Heart left ventricle (tissue), 16 donors: ENCODE results near the gene PADI4. TPM values are rescaled to one million over a fixed set of nuclear protein-coding genes. Genes with fewer than 3 reads are reported as not detected.

Experiments used
- ATAC-seq, 4 donors: fragments of 200-7000 bp; cut with Tn5 transposase; one replicate each; pipeline ENCODE4 v1.9.1; 2020 to 2022; ENCODE audit warnings: moderate library complexity in 4 of 4, mild to moderate bottlenecking in 3 of 4, moderate number of reproducible peaks in 1 of 4
- DNase-seq, 5 donors: peaks; one replicate each; pipeline ENCODE4 v3.0.0-alpha.2; 2020
- H3K27ac ChIP-seq, 12 donors: fragments of 200-600 bp; sonication (generic) in 4 of 12; one replicate each; pipeline versions ENCODE4 v1.5.0 to v1.8.0; 2016 to 2022; ENCODE audit warnings: mild to moderate bottlenecking in 2 of 12
- H3K27me3 ChIP-seq, 9 donors: fragments of 200-600 bp; sonication (generic) in 2 of 9; one replicate each; pipeline versions ENCODE4 v1.5.1 to v1.8.0; 2016 to 2022; ENCODE audit warnings: mild to moderate bottlenecking in 3 of 9
- H3K36me3 ChIP-seq, 9 donors: fragments of 200-600 bp; sonication (generic) in 2 of 9; one replicate each; pipeline versions ENCODE4 v1.5.0 to v1.8.0; 2018 to 2022; ENCODE audit warnings: mild to moderate bottlenecking in 2 of 9
- H3K4me1 ChIP-seq, 12 donors: fragments of 200-600 bp; sonication (generic) in 4 of 12; one replicate each; pipeline versions ENCODE4 v1.5.0 to v1.8.0; 2016 to 2022; ENCODE audit warnings: mild to moderate bottlenecking in 3 of 12
- H3K4me3 ChIP-seq, 12 donors: fragments of 200-600 bp; sonication (generic) in 4 of 12; one replicate each; pipeline versions ENCODE4 v1.5.0 to v1.8.0; 2017 to 2022; ENCODE audit warnings: mild to moderate bottlenecking in 9 of 12, moderate library complexity in 4 of 12
- H3K9me3 ChIP-seq, 12 donors: fragments of 200-600 bp; sonication (generic) in 4 of 12; one replicate each; pipeline versions ENCODE4 v1.5.0 to v1.8.0; 2016 to 2022; ENCODE audit warnings: mild to moderate bottlenecking in 1 of 12
- POLR2A ChIP-seq, 2 donors: fragments of 450-650 bp; IDR thresholded peaks; one replicate each; pipeline ENCODE4 v1.6.1; 2017; ENCODE audit warnings: antibody characterized with exemption in 2 of 2, mild to moderate bottlenecking in 2 of 2, moderate library complexity in 2 of 2
- WGBS, 4 donors: extraction: QIAGEN DNeasy Blood & Tissue Kit in 2 of 4; methylation state at CpG; one replicate each; pipeline versions ENCODE4 v1.1.5 to v1.1.7; 2013 to 2018; 5-methylcytosine and 5-hydroxymethylcytosine counted together
- intact Hi-C, 10 donors: fragments of 100-400 bp; cut with DNase I; formaldehyde crosslinking; loops; one replicate each; pipeline versions ENCODE4 v1.11.1 to v1.14.2; 2022
- polyA plus RNA-seq, 2 donors: library from polyadenylated mRNA; stranded (reverse); fragments of 200-250 nt; gene quantifications; one replicate each; pipeline ENCODE4 v1.2.3, GENCODE V29; 2013
- total RNA-seq, 9 donors: library from RNA; depleted of rRNA in 2 of 9; stranded (reverse); fragments of >200 nt in 2 of 9; fragmentation: NEBNext Ultra II Directional in 3 of 9; extraction: Animal tissue kit (Norgen Biotek cat#: 25700) in 3 of 9; gene quantifications; one replicate each; pipeline versions ENCODE4 v1.1.0 to v1.2.4, GENCODE V29; 2016 to 2023
- TF ChIP-seq, protein P1 (sequence below), 12 donors: fragments of 200-600 bp; sonication (generic) in 4 of 12; IDR thresholded peaks; one replicate each; pipeline versions ENCODE4 v1.5.0 to v1.8.0; 2018 to 2022; ENCODE audit warnings: antibody characterized with exemption in 12 of 12, mild to moderate bottlenecking in 5 of 12
- donor health status: ischemic (EF 13 %, LVEDD 7.1; RV severe dilation, severe dysfunction).
- donor health status: healthy with polysubstance abuse.
- donor health status: DM: no; HTN: yes; CAD: no.
- donor health status: DM: no; HTN: no; CAD: no.
- donor health status: ischemic (EF 25% LVEDD 6.9; RV normal size, moderate dysfunction).
- donor health status: ischemic (EF 25% LVEDD 5.7; RV mildly dilated, moderate dysfunction).
- donor health status: healthy.
- donor health status: DM: yes; HTN: yes; CAD: no.
- donor health status: ischemic (EF 35%, LVEDD 5.7; RV mildly dilated, moderate dysfunction).
- donor health status: nonischemic (EF 11% LVEDD 7.7; RV severe dilation, severe dysfunction).
- donor health status: DM: yes; HTN: yes; CAD: no.
- donor health status: PGD.
- donor health status: ischemic (EF 29% LVEDD 5.4; RV normal size, mild dysfunction).
- donor health status: nonischemic (EF 23%, LVEDD 6.1; RV moderate dilation, normal function).

The PADI4 gene
- total and polyA plus RNA-seq, 11 donors: 0.08 to 2.3 (median 0.35) TPM; not detected in 2

DNA sequence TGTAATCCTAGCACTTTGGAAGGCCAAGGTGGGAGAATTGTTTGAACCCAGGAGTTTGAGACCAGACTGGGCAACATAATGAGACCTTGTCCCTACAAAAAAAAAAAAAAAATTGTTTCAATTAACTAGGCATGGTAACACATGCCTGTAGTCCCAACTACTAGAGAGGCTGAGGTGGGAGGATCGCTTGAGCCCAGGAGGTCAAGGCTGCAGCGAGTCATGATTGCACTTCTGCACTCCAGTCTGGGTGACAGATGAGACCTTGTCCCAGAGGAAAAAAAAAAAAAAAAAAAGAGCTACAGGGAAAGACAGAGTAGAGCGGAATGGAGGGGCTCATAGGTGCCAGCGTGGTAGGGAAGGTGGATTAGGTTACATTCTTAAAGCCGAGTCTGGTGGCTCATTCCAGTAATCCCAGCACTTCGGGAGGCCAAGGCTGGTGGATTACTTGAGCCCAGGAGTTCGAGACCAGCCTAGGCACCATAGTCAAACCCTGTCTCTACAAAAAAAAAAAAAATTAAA, 43.0 kb downstream of the PADI4 start:
- H3K27me3 ChIP-seq: peaks cover 0 to 61% (median 2%) of the 10 kb centered on the region in 9 donors
- no peaks in the 10 kb centered on the region for H3K4me1 ChIP-seq
- 69 to 81% (median 75%) methylated on average over 6 to 7 of the region's 7 CpGs for WGBS, 4 donors
- TF ChIP-seq, protein P1, sequence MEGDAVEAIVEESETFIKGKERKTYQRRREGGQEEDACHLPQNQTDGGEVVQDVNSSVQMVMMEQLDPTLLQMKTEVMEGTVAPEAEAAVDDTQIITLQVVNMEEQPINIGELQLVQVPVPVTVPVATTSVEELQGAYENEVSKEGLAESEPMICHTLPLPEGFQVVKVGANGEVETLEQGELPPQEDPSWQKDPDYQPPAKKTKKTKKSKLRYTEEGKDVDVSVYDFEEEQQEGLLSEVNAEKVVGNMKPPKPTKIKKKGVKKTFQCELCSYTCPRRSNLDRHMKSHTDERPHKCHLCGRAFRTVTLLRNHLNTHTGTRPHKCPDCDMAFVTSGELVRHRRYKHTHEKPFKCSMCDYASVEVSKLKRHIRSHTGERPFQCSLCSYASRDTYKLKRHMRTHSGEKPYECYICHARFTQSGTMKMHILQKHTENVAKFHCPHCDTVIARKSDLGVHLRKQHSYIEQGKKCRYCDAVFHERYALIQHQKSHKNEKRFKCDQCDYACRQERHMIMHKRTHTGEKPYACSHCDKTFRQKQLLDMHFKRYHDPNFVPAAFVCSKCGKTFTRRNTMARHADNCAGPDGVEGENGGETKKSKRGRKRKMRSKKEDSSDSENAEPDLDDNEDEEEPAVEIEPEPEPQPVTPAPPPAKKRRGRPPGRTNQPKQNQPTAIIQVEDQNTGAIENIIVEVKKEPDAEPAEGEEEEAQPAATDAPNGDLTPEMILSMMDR (IDR thresholded peaks at IDR 0.05): no peak
- no peak for TF ChIP-seq POLR2A (IDR thresholded peaks at IDR 0.05)
- intact Hi-C loops: no loop called here
- no peak for DNase-seq
- no peak overlapping the region for H3K4me3 ChIP-seq
- no peaks in the 10 kb centered on the region for H3K9me3 ChIP-seq
- ATAC-seq: no peak
- H3K36me3 ChIP-seq: no peaks in the 10 kb centered on the region
- no peak overlapping the region for H3K27ac ChIP-seq

DNA sequence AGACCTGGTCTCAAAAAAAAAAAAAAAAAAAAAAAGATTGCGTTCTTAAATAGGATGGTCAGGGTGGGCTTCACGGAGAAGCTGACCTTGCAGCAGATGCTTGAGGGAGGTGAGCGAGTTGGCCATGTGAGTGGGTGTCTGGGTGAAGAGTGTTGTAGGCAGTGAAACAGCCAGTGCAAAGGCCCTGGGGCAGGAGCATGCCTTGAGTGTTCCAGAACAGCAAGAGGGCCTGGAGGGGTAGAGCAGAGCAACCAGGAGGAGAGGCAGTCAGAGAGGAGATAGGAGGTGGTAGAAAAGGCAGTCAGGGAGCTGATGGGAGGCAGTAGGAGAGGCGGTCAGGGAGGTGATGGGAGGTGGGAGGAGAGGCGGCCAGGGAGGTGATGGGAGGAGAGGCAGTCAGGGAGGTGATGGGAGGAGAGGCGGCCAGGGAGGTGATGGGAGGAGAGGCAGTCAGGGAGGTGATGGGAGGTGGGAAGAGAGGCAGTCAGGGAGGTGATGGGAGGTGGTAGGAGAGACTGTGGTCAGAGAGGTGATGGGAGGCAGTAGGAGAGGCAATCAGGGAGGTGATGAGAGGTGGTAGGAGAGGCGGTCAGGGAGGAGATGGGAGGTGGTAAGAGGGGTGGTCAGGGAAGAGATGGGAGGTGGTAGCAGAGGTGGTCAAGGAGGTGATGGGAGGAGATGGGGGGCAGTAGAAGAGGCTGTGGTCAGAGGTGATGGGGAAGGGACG, 43.8 kb downstream of the PADI4 start:
- no peak for DNase-seq
- WGBS, 4 donors: 65 to 83% (median 77%) methylated on average over 8 of the region's 8 CpGs
- TF ChIP-seq, protein P1 (IDR thresholded peaks at IDR 0.05): no peak
- TF ChIP-seq POLR2A (IDR thresholded peaks at IDR 0.05): no peak
- Histone ChIP-seq H3K9me3 (no peaks in the 10 kb centered on the region), H3K27ac (no peak overlapping the region), H3K27me3 (peaks cover 0 to 59% (median 2%) of the 10 kb centered on the region in 9 donors), H3K36me3 (no peaks in the 10 kb centered on the region), H3K4me1 (no peaks in the 10 kb centered on the region), H3K4me3 (no peak overlapping the region)
- intact Hi-C loops: no loop called here
- ATAC-seq: no peak

DNA sequence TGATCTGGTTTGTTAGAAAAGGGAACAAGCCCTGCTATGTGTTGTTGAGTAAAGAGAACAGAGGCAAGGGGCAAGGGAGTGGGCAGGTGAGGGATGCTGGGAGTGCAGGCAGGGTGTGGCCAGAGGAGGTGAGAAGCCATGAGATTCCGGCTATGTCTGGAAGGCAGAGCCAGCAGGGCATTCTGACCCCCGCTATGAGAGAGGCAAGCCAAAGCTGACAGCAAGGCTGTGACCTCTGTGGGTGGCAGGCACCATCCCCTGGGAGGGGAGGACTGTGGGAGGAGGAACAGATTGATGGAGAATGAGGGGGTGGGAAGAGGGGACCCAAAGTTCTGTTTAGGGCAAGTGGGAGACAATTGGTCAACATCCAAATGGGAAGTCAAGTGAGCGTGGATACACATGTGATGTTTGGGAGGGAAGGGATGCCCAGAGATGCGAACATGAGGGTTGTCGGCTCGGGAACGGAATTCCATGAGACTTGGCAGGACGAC, 44.5 kb downstream of the PADI4 start:
- DNase-seq (no peak), ATAC-seq (no peak)
- intact Hi-C loops: no loop called here
- 48 to 64% (median 56%) methylated on average over 8 of the region's 8 CpGs for WGBS, 4 donors
- H3K9me3 ChIP-seq: no peaks in the 10 kb centered on the region
- H3K4me3 ChIP-seq: no peak overlapping the region
- no peaks in the 10 kb centered on the region for H3K36me3 ChIP-seq
- H3K4me1 ChIP-seq: no peaks in the 10 kb centered on the region
- peaks cover 0 to 52% (median 2%) of the 10 kb centered on the region in 9 donors for H3K27me3 ChIP-seq
- TF ChIP-seq POLR2A (IDR thresholded peaks at IDR 0.05): no peak
- TF ChIP-seq, protein P1 (IDR thresholded peaks at IDR 0.05): no peak
- no peak overlapping the region for H3K27ac ChIP-seq

DNA sequence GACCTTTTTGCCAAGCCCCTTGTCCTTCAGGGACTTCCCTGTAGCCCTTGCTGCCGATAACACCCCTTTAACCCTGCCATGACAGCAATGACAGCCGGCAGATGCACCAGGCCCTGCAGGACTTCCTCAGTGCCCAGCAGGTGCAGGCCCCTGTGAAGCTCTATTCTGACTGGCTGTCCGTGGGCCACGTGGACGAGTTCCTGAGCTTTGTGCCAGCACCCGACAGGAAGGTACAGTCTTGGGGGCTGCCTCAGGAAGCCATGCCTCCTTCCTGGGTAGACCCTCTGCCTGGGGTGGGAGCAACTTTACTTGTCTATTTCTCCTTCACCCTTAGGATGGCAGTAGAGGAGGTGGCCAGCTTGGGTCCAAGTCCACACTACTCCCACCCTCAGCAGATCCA, 47.9 kb downstream of the PADI4 start:
- H3K4me1 ChIP-seq: no peaks in the 10 kb centered on the region
- H3K27ac ChIP-seq: no peak overlapping the region
- H3K9me3 ChIP-seq: no peaks in the 10 kb centered on the region
- intact Hi-C loops: no loop called here
- no peak for ATAC-seq
- WGBS, 4 donors: 44 to 64% (median 47%) methylated on average over 6 of the region's 6 CpGs
- TF ChIP-seq, protein P1 (IDR thresholded peaks at IDR 0.05): no peak
- no peak for TF ChIP-seq POLR2A (IDR thresholded peaks at IDR 0.05)
- H3K4me3 ChIP-seq: no peak overlapping the region
- DNase-seq: no peak
- no peaks in the 10 kb centered on the region for H3K36me3 ChIP-seq
- peaks cover 0 to 36% (median 0%) of the 10 kb centered on the region in 9 donors for H3K27me3 ChIP-seq
